GM20431 (cell line): ENCODE measurements around the gene TSBP1.
"Not testable (repeated sequence)": the region's sequence is repeated elsewhere in the genome, so short reads cannot be mapped to it uniquely, and the experiment has no call there.

Experiments
- in situ Hi-C: fragments of 300-500 bp; cut with MseI, MboI; formaldehyde crosslinking; loops from one replicate; pipeline ENCODE4 v1.15.0; 2020; ENCODE audit warnings: low sequenced_read_pairs; ENCODE audit not compliant: unreplicated experiment

TSBP1 gene

DNA sequence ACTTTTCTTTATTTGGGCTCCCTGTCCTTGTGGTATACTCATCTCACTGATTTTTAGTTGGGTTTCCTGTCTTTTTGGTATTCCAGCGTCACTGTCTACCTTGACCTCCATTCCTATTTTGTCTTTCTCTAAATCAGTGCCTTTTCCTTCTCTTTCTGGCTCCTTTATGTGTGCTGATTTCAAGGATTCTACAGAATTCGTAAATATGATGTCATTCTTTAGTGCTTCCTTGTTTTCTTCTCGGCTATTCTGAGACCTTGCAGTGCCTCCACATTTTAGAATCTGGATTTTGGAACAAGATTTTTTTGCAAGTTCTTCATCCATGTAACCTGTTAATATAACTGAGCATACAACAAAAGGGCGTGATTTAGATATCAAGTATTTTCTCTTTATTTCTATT lies 78.0 kb downstream of the TSBP1 start:
- in situ Hi-C loops = no loop called here

DNA sequence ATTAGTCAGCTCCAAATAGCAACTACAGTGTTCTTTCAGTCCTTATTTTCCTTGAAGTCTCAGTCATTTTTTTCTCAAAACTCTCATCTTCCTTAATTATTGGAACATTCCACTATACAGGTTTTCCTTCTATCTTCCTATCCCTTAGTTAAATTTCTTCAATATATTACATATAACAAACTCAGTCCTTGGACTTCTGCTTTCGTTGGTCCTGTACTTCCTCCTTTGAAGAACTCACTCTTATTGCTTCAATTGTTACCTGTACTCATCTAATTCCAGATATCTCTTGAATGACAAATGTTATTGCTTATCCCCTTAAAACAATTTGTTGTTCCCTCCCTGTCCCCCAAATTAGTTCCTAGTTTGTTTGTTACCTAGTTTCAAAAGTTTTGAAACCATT lies 80.2 kb downstream of the TSBP1 start:
- in situ Hi-C loops = no loop called here

DNA sequence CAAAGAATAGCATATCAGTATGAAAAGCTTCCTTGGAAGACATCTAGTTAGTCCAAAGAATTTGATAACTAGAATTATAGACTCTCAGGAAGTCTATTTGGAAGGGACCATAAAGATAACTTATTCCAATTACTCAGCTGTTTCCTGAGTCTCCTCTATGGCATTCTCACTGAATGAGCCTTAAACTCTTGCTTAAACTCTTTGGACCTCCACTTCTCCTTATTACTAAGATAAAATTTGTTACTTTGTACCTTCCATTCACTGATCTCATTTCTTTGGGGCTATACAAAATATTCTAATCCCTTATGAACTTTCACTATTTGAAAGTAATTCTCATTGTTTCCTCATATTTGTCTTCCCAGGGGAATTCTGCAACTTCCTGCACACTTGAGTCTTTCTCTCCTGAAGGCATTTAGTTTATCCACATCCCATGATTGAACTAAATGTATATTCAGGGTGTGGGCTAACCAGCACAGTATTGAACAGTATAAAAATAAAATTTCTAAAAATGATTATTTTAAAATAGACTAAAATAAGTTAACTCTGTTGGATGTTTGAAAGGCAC lies 80.7 kb downstream of the TSBP1 start:
- in situ Hi-C loops = no loop called here

DNA sequence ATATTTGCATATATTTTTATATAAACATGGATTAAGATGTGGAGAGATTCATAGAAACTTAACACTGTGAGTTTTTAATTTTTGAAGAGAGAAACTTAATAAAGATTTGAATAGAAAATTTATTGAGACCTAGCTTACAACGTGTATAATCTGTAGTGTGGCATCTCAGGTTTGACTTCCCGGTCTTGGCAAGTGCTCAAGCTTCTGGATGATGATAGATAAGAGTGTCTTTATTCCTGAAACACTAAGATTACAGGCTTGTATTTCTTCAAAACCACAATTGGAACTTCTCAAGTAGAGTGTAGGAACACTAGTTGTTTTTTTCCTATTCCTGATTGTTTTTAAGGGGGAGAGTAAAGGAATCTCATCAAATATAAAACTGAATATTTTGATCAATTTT lies 83.3 kb downstream of the TSBP1 start:
- in situ Hi-C loops = no loop called here

DNA sequence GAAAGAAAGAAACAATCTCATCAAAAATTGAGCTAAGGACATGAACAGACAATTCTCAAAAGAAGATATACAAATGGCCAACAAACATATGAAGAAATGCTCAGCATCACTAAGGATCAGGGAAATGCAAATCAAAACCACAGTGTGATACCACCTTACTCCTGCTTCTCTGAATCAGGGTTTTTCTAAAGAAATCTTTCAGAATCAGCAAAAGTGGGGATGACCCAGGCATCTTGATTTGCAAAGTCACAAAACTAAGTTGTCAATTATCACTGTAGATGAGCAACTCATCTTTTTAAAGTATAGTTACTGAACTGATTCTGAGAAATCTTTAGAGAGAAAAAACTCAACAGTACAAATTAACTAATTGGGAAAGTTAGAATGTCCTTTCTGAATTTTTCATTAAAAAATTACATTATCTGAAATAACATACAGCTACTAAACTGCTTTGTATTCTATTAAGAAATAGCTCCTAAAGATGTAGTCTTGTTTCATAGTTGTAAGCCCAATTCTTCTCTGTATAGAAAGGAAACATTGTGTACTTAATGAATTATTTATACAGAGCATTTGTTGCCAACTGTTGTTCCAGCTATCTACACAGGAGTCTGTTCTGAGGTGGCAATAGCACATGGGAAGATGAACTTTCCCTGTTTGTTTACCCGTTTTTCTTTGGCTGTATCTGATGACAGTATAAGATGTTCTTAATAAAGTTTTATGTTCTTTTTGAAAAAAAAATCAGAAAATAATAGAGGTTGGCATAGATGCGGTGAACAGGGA lies 97.7 kb downstream of the TSBP1 start:
- in situ Hi-C loops = not testable (repeated sequence)

DNA sequence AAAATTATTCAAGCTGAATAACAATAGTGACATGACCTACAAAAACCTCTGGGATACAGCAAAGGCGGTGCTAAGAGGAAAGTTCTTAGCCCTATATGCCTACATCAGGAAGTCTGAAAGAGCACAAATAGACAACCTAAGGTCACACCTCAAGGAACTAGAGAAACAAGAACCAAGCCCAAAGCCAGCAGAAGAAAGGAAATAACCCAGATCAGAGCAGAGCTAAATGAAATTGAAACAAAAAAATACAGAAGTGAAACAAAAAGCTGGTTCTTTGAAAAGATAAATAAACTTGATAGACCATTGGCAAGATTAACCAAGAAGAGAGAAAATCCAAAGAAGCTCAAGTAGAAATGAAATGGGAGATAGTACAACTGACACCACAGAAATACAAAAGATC lies 100.3 kb downstream of the TSBP1 start:
- in situ Hi-C loops = no loop called here

DNA sequence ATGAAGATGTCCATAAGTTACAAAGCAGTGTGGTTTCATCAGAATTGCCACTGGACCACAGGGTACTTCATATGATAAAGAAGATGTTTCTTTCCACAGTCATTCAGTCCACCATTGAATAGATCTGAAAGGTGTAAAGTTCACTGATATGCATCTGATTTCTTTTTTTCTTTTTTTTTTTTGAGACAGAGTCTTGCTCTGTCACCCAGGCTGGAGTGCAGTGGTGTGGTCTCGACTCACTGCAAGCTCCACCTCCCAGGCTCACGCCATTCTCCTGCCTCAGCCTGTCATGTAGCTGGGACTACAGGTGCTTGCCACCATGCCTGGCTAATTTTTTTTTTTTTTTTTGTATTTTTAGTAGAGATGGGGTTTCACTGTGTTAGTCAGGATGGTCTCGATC lies 103.2 kb downstream of the TSBP1 start:
- in situ Hi-C loops = not testable (repeated sequence)

DNA sequence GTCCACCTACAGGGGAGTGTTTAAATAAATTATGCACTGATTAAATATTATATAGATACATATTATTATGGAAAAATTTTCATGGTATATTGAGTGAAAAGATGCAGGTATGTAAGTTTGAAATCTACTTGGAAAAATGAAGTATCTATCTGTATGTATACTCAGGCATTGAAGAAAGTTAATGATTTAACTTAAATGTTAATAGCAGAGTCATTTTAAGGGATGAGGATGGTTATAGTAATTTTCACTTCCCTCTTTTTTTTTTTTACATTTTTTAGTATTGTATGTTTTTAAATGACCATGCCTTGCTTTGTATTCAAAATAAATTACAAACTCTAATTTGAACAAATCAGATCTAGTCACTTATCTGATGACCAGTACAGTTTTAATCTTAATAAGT lies 104.7 kb downstream of the TSBP1 start:
- in situ Hi-C loops = no loop called here

DNA sequence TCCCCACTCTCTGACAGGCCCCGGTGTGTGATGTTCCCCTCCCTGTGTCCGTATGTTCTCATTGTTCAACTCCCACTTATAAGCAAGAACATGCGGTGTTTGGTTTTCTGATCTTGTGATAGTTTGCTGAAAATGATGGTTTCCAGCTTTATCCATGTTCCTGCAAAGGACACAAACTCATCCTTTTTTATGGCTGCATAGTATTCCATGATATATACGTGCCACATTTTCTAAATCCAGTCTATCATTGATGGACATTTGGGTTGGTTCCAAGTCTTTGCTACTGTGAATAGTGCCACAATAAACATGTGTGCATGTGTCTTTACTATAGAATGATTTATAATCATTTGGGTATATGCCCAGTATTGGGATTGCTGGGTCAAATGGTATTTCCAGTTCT lies 114.4 kb downstream of the TSBP1 start:
- in situ Hi-C loops = not testable (repeated sequence)

DNA sequence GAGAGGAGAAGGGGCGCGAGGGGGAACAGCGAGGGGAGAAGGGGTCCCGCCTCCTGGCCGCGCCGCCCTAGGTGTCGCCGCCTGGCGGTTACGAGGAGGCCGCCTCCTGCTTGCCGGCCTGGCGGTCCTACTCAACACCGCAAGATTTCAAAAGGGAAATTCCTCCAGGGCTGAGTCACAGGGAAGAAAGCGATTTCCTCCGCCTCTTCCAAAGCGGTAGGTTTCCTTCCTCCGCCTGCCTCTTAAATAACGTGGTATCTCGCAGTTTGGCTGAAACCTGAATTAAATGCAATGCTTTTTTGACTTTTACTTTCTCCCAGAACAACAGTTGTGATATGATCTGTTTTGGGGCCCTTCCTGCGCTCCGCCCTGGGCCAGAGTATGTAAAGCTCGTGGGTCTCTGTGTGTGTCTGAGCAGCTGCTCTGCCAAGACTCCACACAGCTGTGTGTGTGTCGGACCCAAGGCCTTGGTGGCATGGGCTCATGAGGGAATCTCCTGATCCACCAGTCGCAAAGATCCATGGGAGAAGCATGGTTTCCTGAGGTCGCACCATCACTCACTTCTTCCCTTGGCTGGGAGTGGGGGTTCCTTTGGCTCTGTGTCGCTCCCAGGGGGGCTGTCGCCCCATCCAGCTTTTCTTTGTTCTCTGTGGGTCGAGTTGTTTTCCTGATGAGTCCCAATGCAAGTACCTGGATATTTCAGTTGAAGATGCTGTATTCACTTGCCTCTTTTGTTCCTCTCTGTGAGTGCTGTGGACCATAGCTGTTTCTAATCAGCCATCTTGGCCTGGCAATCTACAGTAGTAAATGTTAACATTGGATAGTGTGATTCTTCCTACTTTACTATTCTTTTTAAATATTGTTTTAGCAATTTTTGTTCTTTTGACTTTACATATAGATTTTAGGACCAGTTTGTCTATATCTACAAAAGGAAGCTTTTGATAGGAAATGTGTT lies 116.2 kb downstream of the TSBP1 start:
- in situ Hi-C loops = no loop called here

DNA sequence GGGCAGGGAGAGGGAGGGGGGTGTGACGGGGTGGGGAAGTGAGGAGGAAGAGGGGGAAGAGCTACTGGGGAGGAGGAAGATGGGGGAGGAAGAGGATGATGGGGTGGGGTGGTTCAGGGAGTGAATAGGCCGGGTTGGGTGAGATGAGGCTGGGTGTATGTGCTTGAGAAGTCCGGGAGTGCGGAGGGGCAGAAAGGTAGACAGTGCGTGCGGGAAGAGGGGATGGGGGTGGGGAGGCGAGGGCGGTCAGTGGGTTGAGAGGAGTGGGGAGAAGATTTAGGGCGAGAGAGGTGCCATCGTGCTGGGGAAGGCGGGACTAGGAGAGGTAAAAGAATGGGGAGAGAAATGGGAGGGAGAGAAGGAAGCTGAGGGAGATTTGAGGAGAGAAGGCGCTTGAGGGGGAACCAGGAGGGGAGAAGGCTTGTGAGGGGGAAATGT lies 116.9 kb downstream of the TSBP1 start:
- in situ Hi-C loops = no loop called here

DNA sequence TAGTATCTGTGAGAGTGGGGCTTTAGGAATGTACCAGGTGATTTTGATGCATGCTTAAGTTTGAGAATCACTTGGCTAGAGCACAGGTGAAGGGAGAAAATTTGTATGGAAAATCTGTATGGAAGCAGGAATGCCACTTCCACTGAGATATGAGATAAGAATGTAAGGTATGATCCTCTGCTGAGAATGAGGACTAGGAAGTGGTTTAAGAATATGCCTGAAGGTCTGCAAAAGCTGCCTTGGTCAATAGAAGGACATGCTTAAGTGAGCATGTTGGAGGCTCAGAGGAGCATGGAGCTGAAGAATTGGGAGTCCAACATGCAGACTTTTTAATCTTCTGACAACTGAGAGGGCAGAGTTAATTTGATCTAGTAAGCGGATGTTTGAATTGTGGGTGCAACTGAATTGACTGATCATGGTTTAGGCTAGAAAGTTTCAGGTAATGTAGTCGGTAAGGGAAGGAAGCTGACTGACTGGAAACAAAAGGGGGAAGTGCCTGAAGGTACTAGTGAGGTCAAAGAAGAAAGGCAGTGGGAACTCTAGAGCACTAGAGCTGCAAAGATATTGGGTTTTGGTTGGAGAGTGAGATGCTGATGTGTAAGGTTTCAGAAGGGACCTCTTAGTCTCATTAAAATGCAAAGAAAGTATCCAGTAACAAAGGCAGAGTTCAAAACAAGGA lies 119.2 kb downstream of the TSBP1 start:
- in situ Hi-C loops = no loop called here

DNA sequence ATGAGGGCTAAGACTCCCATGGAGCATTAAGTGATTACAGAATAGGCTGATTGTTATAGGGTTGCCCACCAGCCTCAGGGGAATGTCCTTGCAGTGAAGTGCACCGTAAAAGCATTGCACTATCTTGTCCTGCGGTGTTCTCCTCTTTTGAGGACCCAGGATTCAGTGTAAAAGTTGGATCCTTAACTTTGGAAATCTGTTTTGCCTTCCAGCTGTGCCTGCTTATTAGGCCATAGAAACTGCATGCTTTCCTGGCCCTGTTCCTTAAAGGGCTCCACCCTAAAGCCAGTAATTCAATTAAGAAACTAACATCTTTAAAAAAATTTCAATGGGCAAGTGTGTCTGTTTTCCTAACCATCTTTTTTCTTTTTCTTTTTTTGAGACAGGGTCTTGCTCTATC lies 122.4 kb downstream of the TSBP1 start:
- in situ Hi-C loops = no loop called here

DNA sequence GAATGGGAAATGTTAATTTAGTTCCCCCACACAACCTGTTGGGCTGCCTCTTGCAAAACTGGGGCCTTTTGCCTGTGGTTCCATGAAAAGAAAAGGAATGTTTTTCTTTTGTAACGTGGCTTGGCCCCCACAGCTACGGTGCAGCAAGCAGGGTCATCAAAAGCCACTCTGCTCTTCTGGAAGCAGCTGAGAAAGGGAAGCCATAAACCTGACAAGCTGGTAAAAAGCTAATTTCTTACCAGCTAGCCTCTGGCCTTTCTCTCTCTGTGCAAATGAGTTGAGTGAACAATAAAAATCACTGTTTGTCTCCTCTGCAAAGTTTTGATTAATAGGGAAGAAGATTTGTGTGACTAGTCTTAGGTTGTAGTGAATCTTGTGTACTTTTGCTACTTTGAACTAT lies 124.3 kb downstream of the TSBP1 start:
- in situ Hi-C loops = no loop called here

DNA sequence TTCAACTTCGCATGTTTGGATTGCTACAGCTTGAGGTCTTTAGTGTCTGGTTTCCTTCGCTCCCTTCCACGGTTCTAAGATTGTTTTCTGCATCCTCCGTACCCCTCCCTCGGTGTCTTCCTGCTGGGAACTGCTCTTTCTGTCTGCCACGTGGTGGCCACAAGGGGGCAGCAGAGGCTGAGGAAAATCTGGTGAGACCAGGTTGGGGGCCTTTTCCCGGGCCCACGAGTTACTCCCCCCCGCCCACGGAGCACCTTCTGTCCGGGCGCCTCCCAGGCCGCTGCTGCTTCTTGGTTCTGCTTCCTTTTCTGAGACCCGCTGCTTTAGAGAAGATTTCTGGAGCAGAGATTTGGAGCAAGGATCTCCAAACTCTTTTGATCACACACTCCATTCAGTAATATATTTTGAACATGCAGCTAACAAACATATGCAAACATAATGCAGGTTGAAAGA lies 126.7 kb downstream of the TSBP1 start:
- in situ Hi-C loops = no loop called here

DNA sequence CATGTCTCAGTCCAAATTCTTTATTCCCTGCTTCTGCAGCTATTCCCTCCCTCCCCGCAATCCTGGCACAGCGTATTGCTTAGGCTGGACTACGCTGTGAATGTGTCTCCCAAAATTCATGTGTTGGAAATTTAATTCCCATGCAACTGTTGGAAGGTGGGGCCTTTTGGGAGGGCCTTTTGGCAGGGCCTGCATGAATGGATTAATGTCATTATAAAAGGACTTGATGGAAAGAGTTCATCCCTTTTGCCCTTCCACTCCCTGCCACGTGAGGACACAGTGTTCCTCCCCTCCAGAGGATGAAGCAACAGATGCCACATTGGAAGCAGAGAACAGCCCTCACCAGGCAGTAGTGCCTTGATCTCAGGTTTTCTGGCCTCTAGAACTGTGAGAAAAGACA lies 127.4 kb downstream of the TSBP1 start:
- in situ Hi-C loops = no loop called here
